ENCODE data around the gene PCSK9.
"Not testable (repeated sequence)": the region's sequence is repeated elsewhere in the genome, so short reads cannot be mapped to it uniquely, and the experiment has no call there.

Gene PCSK9

GRCh38 chr1:55018395-55018794 is 21.0 kb upstream of the PCSK9 start:
- DNase-seq (ENCODE audit: low read depth), result no peak
- no peak for TF ChIP-seq CTCF (IDR thresholded peaks at IDR 0.05; ENCODE audit: control insufficient read depth, insufficient read depth, low read depth, low read length, missing control alignments)
- H3K4me3 ChIP-seq (ENCODE audit: control insufficient read depth, low read depth, low read length), result no peak overlapping the region

- peak; percentile 73 for DNase-seq (ENCODE audit: low read depth)
- peak; percentile 96 for TF ChIP-seq CTCF (IDR thresholded peaks at IDR 0.05; ENCODE audit: control insufficient read depth, insufficient read depth, low read depth, low read length, missing control alignments)
- H3K4me3 ChIP-seq (ENCODE audit: control insufficient read depth, low read depth, low read length), result no peak overlapping the region
Measured at GRCh38 chr1:55021942-55022546, 17.3 kb upstream of the PCSK9 start.

- not testable (repeated sequence) for H3K4me3 ChIP-seq (ENCODE audit: control insufficient read depth, low read depth, low read length); DNase-seq (ENCODE audit: low read depth)
Measured at GRCh38 chr1:55024163-55024562, 15.2 kb upstream of the PCSK9 start.

- DNase-seq (ENCODE audit: low read depth); H3K4me3 ChIP-seq (ENCODE audit: control insufficient read depth, low read depth, low read length): not testable (repeated sequence)
Measured at GRCh38 chr1:55026682-55027081, 12.7 kb upstream of the PCSK9 start.

GRCh38 chr1:55031098-55031497 is 8.2 kb upstream of the PCSK9 start:
- DNase-seq (ENCODE audit: low read depth); H3K4me3 ChIP-seq (ENCODE audit: control insufficient read depth, low read depth, low read length): not testable (repeated sequence)

- no peak for DNase-seq (ENCODE audit: low read depth)
- no peak for TF ChIP-seq CTCF (IDR thresholded peaks at IDR 0.05; ENCODE audit: control insufficient read depth, insufficient read depth, low read depth, low read length, missing control alignments)
- H3K4me3 ChIP-seq (ENCODE audit: control insufficient read depth, low read depth, low read length), result no peak overlapping the region
Measured at GRCh38 chr1:55033265-55033614, 6.1 kb upstream of the PCSK9 start.

GRCh38 chr1:55034476-55035133 is 4.7 kb upstream of the PCSK9 start:
- TF ChIP-seq CTCF (IDR thresholded peaks at IDR 0.05; ENCODE audit: control insufficient read depth, insufficient read depth, low read depth, low read length, missing control alignments), result no peak
- no peak overlapping the region for H3K4me3 ChIP-seq (ENCODE audit: control insufficient read depth, low read depth, low read length)
- DNase-seq (ENCODE audit: low read depth), result no peak

GRCh38 chr1:55035904-55036303 is 3.4 kb upstream of the PCSK9 start:
- TF ChIP-seq CTCF (IDR thresholded peaks at IDR 0.05; ENCODE audit: control insufficient read depth, insufficient read depth, low read depth, low read length, missing control alignments), result no peak
- no peak overlapping the region for H3K4me3 ChIP-seq (ENCODE audit: control insufficient read depth, low read depth, low read length)
- no peak for DNase-seq (ENCODE audit: low read depth)
